Activated B cell treated with CpG ODN at 0.5 μM for 24 hours (primary cell): Measurements from ENCODE around the gene ZNF275. TPM values are rescaled to one million over a fixed set of nuclear protein-coding genes. Genes with fewer than 3 reads are reported as not detected.

Experiments used
- ATAC-seq: fragments of 200-7000 bp; cut with Tn5 transposase; one replicate; pipeline ENCODE4 v1.10.0; 2021; ENCODE audit warnings: low read depth, mild to moderate bottlenecking, moderate library complexity
- CTCF ChIA-PET: fragments of 350-600 bp; sonication (Branson Sonifier 250); formaldehyde crosslinking; loops from one replicate; lab custom pipeline; 2021; ENCODE audit warnings: antibody characterized with exemption; lab: Charles Lee
- POLR2A ChIA-PET: fragments of 350-600 bp; sonication (Branson Sonifier 250); formaldehyde crosslinking; loops from one replicate; lab custom pipeline; 2021; ENCODE audit warnings: antibody characterized with exemption; lab: Charles Lee
- DNase-seq: peaks from one replicate; pipeline ENCODE4 v3.0.0; 2022
- H3K27ac Mint-ChIP-seq: one replicate; pipeline ENCODE4 v1.8.0; 2020; ENCODE audit warnings: mixed read lengths
- H3K27me3 Mint-ChIP-seq: one replicate; pipeline ENCODE4 v1.8.0; 2021; ENCODE audit warnings: mixed read lengths
- H3K36me3 Mint-ChIP-seq: one replicate; pipeline ENCODE4 v1.8.0; 2021; ENCODE audit warnings: low read depth, mixed read lengths
- H3K4me1 Mint-ChIP-seq: one replicate; pipeline ENCODE4 v1.8.0; 2021; ENCODE audit warnings: mixed read lengths
- H3K4me3 Mint-ChIP-seq: one replicate; pipeline ENCODE4 v1.8.0; 2020; ENCODE audit warnings: mild to moderate bottlenecking, mixed read lengths
- H3K9me3 Mint-ChIP-seq: one replicate; pipeline ENCODE4 v1.8.0; 2020; ENCODE audit warnings: mixed read lengths
- intact Hi-C: fragments of 100-400 bp; cut with micrococcal nuclease; formaldehyde crosslinking; loops from one replicate; pipeline ENCODE4 v1.15.1; 2024
- total RNA-seq: library from RNA; stranded (reverse); gene quantifications from 2 replicates; pipeline ENCODE4 v1.2.3, GENCODE V29; 2022
- TF ChIP-seq, protein P1 (sequence below): fragments of 200-600 bp; IDR thresholded peaks from one replicate; pipeline ENCODE4 v1.8.0; 2022; ENCODE audit warnings: antibody characterized with exemption, mild to moderate bottlenecking

The ZNF275 gene
- total RNA-seq, 1 donor from 2014 or later: 22.4 TPM

DNA sequence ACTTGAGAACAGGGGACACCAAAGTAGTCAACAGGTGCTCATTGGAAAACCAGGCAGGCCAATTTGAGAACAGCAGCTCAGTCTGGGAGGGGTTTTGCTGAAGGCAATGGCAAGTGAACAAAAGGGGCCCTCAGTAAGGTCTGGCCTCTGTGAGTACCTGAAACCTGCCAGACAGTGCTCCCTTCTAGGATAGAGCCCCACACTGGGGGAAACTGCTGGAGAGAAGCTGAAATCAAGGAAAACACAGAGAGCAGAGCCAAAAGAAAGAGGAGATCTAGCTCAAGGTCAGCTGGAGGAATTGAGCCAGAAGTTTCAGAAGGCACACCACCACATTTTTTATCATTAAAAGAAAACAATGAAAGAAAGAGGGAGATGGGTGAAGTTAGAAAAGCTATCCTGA is 39.0 kb downstream of the ZNF275 start:
- DNase-seq (no peak), ATAC-seq (no peak)
- Mint-ChIP-seq H3K27me3 (peaks cover 2% of the 10 kb centered on the region), H3K27ac (no peak overlapping the region), H3K9me3 (no peaks in the 10 kb centered on the region), H3K36me3 (no peaks in the 10 kb centered on the region), H3K4me1 (no peaks in the 10 kb centered on the region), H3K4me3 (no peak overlapping the region)
- TF ChIP-seq, protein P1, sequence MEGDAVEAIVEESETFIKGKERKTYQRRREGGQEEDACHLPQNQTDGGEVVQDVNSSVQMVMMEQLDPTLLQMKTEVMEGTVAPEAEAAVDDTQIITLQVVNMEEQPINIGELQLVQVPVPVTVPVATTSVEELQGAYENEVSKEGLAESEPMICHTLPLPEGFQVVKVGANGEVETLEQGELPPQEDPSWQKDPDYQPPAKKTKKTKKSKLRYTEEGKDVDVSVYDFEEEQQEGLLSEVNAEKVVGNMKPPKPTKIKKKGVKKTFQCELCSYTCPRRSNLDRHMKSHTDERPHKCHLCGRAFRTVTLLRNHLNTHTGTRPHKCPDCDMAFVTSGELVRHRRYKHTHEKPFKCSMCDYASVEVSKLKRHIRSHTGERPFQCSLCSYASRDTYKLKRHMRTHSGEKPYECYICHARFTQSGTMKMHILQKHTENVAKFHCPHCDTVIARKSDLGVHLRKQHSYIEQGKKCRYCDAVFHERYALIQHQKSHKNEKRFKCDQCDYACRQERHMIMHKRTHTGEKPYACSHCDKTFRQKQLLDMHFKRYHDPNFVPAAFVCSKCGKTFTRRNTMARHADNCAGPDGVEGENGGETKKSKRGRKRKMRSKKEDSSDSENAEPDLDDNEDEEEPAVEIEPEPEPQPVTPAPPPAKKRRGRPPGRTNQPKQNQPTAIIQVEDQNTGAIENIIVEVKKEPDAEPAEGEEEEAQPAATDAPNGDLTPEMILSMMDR: no peak
- intact Hi-C loops: no loop called here
- ChIA-PET POLR2A (no interaction called here), CTCF (no interaction called here)

- H3K9me3 Mint-ChIP-seq: no peaks in the 10 kb centered on the region
- no peaks in the 10 kb centered on the region for H3K4me1 Mint-ChIP-seq
- no peaks in the 10 kb centered on the region for H3K36me3 Mint-ChIP-seq
- TF ChIP-seq, protein P1: no peak
- DNase-seq: no peak
- peaks cover 2% of the 10 kb centered on the region for H3K27me3 Mint-ChIP-seq
- H3K4me3 Mint-ChIP-seq: no peak overlapping the region
- ChIA-PET POLR2A (no interaction called here), CTCF (no interaction called here)
- no peak for ATAC-seq
- intact Hi-C loops: no loop called here
- no peak overlapping the region for H3K27ac Mint-ChIP-seq
Observed at GRCh38 chrX:153374426-153374825, 40.5 kb downstream of the ZNF275 start.

- no peak for DNase-seq
- intact Hi-C loops: no loop called here
- H3K9me3 Mint-ChIP-seq: no peaks in the 10 kb centered on the region
- H3K27ac Mint-ChIP-seq: no peak overlapping the region
- H3K27me3 Mint-ChIP-seq: peaks cover under 1% of the 10 kb centered on the region
- TF ChIP-seq, protein P1: no peak
- H3K36me3 Mint-ChIP-seq: no peaks in the 10 kb centered on the region
- CTCF ChIA-PET: no interaction called here
- H3K4me1 Mint-ChIP-seq: no peaks in the 10 kb centered on the region
- POLR2A ChIA-PET: no interaction called here
- H3K4me3 Mint-ChIP-seq: no peak overlapping the region
- ATAC-seq: no peak
Observed at GRCh38 chrX:153375571-153375970, 41.6 kb downstream of the ZNF275 start.

DNA sequence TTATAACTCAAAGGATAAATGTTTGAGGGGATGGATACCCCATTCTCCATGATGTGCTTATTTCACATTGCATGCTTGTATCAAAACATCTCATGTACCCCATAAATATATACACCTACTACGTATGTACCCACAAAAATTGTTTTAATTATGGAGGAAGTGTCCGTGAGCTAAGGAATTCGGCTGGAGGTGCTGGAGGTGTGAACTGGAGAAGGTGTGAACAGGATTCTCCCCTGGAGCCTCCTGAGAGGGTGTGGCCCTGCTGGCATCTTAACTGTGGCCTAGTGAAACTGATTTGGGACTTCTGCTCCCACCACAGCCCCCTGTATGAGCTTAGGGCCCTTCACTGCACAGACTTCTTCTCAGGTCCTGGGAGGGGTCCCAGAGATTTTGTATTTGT is 43.8 kb downstream of the ZNF275 start:
- intact Hi-C loops: no loop called here
- TF ChIP-seq, protein P1: no peak
- H3K27me3 Mint-ChIP-seq: no peaks in the 10 kb centered on the region
- H3K4me1 Mint-ChIP-seq: no peaks in the 10 kb centered on the region
- ChIA-PET CTCF (no interaction called here), POLR2A (no interaction called here)
- H3K27ac Mint-ChIP-seq: no peak overlapping the region
- no peak overlapping the region for H3K4me3 Mint-ChIP-seq
- ATAC-seq (no peak), DNase-seq (no peak)
- no peaks in the 10 kb centered on the region for H3K9me3 Mint-ChIP-seq
- no peaks in the 10 kb centered on the region for H3K36me3 Mint-ChIP-seq

- Mint-ChIP-seq H3K27me3 (no peaks in the 10 kb centered on the region), H3K4me1 (no peaks in the 10 kb centered on the region), H3K27ac (no peak overlapping the region), H3K36me3 (no peaks in the 10 kb centered on the region), H3K4me3 (no peak overlapping the region), H3K9me3 (no peaks in the 10 kb centered on the region)
- ATAC-seq (no peak), DNase-seq (no peak)
- TF ChIP-seq, protein P1: no peak
- ChIA-PET CTCF (no interaction called here), POLR2A (no interaction called here)
- intact Hi-C loops: no loop called here
Observed at GRCh38 chrX:153378607-153379006, 44.7 kb downstream of the ZNF275 start.
